Measurements from ENCODE around the gene FBRS.

The FBRS gene

DNA sequence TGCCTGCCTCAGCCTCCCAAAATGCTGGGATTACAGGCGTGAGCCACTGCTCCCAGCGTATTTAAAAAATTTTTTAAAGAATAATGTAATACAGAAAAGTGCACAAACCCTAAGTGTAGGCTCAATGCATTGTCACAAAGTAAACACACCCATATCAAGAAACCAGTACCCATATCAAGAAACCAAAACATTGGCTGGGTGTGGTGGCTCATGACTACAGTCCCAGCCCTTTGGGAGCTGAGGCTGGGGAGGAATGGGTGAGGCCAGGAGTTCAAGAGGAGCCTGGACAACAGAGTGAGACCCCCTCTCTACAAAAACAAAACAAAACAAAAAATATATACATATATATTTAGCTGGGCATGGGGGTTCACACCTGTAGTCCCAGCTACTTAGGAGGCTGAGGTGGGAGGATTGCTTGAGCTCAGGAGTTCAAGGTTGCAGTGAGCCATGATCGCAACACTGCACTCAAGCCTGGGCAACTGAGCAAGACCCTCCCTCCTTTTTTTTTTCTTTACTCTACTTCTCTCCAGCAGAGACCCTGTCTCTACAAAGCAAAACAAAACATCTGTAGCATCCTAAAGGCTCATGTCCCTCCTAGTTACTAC, 16.8 kb upstream of the FBRS start:
- intact Hi-C loops (cut with DNase I) = no loop called here

DNA sequence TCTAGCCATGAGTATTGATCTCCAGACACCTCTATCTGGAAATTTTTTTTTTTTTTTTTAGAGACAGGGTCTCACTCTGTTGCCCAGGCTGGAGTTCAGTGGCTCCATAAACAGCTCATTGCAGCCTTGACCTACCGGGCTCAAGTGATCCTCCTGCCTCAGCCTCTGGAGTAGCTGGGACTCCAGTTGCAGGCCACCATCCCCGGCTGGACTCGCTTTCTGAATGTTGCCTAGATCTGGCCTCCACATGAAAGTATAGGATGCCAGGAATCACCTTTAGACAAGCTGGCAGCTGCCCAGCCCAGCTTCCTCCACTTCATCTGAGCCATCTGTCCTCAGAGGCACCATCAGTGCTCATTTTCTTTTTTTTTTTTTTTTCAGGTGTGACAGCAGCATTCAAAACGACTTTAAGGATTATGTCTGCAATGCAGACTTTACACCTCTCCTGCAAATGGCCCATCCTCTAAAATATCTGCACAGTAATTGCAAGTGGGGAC, 13.8 kb upstream of the FBRS start:
- DNase-seq = peak in 2 of 10 donors; percentile 45 to 72
- intact Hi-C loops (cut with DNase I) = no loop called here

More for the DNA sequence above, 16.8 kb upstream of the FBRS start:
- peak in 1 of 10 donors; percentile 28 for DNase-seq

DNA sequence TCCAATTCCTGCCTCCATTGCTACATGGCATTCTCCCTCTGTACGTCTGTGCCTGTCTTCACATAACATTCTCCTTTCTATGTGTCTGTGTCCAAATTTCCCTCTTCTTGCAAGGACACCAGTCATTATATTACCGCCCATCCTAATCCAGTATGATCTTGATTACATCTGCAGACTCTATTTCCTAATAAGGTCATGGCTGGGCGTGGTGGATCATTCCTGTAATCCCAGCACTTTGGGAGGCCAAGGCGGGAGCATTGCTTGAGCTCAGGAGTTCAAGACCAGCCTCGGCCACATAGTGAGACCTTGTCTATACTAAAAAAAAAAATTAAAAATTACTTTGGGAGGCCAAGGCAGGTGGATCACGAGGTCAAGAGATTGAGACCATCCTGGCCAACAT, 12.5 kb upstream of the FBRS start:
- DNase-seq = peak in 1 of 10 donors; percentile 13
- intact Hi-C loops (cut with DNase I) = no loop called here

DNA sequence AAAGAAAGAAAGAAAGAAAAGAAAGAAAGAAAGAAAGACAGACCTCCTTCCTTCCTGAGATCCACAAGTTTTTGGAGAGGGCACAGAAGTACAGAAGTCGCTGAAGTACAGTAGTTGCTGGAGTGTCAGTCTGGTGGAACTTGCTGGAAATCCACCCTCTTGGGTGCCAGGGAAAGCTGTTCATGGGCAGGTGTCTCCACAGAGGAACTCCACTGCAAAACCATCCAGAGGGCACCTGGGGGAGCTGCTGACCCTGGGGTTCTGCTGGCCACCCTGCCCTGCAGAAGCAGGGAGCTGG, 11.0 kb upstream of the FBRS start:
- DNase-seq = peak in 1 of 10 donors; percentile 24
- intact Hi-C loops (cut with DNase I) = no loop called here

DNA sequence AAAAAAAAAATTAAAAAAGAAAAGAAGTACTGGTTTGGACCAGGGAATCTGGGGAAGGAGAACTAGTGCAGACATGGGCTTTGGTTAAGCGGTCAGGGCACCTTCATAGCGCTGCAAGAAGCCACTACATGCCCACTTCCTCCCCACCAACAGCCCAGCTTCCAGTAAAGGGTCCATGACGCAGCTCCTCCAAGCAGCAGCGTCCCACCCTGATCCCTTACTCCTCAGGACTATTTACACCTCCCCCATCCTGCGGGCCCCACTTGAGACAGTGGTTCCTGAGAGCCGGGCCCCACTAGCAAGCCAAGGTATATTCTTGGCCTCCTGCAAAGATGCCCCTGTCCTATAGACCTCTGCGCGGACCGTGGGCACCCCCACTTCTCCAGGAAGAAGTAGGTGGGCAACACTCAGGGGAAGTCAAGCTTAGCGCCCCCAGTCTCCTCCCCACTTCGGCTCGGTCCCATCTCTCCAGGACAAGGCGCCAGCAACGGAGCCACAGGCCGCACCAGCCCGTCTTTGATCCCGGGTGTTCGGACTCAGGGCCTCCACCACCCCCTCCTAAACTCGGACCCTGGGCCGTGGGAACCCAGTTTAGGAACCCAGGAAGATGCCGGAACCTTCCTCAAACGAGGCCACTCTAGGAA, 8.4 kb upstream of the FBRS start:
- intact Hi-C loops (cut with DNase I) = loop anchor here (1.0 to 5.0 kb wide), 3 partner anchors 8 to 78 kb away; partner anchors contain the start of genes FBRS, SRCAP and ZNF688
- DNase-seq = peak in 3 of 10 donors; percentile 15 to 29 (median 19)

DNA sequence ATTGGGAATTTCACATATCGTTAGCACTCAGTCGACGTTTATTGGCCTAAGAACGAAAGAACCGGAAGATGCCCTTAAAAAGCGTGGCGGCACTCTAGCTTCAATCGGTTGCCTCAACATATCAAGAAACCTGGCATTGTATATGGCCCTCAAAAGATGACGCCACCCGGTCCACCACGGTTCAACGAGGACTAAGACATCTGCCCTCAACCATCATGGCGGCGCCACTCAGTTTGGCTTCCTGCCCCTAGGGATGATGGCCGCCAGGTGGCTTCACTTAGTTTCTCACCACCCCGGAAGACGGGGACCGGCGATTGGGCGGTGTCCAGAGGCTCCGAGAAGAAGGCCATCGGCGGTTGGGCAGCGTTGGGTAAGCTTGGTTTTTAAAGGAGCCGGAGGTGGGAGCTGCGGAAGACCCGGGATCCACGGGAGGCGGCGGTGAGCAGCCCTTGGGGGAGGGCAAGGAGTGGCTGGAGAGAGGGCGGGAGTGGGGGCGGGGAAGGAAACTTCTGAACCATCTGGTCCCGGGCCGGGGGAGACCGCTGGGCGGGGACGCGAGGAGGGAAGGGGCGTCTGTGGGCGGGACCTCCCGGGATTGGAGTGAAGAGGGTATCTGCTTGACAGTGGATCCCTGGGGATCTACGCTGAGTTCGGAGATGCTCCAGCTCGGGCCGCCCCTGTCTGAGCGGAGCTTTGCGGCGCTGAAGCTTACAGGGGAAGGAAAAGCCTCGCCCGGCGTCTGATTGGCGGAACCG, 7.7 kb upstream of the FBRS start, which contains the start of gene PRR14:
PRR14 (plus strand) TSS at position 592 of the 755 bp plus-strand sequence. CDS start 686 bp downstream, outside the sequence.
- DNase-seq = peak; percentile 98 to 100 (median 100)
- intact Hi-C loops (cut with DNase I) = loop anchor here (1.0 to 5.0 kb wide), 3 partner anchors 8 to 78 kb away; partner anchors contain the start of genes FBRS, SRCAP and ZNF688

DNA sequence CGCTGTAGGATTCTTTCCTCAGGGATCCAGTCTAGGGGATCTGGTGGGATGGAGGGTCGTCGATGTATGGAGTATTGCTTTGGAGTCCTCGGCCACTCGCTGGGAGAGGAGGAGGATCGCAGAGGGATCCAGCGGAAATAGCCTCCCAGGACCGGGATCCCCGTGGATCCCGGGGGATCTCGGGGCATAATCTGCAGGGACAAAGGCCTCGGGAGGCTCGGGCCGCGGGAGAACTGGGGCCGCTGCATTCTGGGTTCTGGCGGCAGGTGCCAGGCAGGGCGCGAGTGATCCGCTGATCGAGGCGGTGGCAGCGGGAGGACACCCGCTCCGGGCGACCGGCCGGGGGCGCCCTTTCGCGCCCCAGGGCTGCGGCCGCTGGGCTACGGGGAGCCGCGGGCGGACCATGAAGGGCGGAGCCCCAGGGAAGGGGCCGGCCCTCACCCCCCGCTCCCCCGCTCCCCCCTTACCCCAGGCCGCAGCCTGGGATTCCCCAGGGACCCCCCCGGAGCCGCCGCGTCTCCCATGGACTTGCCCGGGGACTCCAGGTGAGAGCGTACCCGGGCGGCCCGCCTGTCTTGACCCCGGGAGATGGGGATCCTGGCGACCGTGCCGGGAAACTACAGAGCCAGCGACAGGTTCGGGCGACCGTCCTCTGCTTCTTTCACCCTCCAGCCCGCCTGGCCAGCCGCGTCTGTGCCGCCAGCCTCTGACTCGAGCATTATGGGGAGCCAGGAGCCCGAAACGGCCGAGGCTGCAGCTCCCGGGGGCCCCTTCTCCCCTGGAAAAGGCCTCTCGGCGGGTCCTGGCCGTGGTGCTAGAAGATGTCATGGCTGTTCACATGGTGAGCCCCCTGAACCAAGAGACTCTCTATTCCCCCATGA, 6.9 kb upstream of the FBRS start:
- intact Hi-C loops (cut with DNase I) = loop anchor here (2.0 to 5.0 kb wide), 2 partner anchors 47 to 79 kb away; partner anchors contain the start of genes SRCAP and ZNF688
- peak; percentile 32 to 93 (median 54) for DNase-seq

DNA sequence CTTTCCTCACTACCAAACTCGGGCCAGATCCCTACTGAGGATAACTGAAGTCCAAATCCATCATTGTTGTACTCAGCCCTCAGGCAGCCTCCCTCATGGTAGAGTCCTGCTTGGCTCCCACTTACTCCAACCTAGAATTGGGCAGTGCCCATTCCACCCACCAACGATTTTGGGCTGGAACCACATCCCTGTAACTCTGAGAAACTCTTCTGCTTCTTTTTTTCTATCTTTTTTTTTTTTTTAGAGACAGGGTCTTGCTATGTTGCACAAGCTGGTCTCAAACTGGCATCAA, 6.3 kb upstream of the FBRS start:
- intact Hi-C loops (cut with DNase I) = loop anchor here (5.0 kb wide), 1 partner anchor 80 kb away; the partner anchor contains the start of gene ZNF688
- DNase-seq = no peak

DNA sequence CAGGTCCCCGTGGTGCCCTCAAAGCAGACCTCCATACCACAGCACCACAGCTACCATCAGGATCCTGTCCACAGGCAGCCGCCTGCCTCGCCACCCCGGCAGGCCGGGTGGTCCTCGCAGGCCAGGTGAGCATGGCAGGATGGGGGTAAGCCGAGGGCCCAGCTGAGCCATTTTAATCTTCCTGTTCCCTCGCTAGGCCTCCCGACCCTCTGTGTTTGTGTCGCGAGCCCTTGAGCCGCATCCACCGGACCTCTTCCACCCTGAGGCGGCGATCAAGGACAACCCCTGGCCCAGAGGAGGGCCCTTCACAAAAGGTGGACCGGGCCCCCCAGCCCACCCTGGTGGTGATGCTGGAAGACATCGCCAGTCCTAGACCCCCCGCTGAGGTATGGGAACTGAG, 5.5 kb upstream of the FBRS start:
- intact Hi-C loops (cut with DNase I) = loop anchor here (5.0 kb wide), 1 partner anchor 80 kb away; the partner anchor contains the start of gene ZNF688
- peak in 3 of 10 donors; percentile 29 to 77 (median 38) for DNase-seq

DNA sequence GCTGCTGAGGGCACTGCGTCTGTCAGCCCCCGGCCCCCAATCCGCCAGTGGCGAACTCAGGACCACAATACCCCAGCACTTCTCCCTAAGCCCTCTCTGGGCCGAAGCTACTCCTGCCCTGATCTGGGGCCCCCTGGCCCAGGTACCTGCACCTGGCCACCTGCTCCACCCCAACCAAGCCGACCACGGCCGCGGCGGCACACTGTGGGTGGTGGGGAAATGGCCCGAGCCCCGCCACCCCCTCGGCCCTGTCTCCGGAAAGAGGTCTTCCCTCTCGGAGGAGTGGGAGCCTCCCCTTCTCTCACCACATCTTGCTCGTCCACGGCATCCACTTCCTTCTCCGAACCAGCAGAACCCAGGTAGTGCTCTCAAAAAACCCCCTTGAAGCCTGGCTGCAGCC, 3.4 kb upstream of the FBRS start:
- peak in 1 of 10 donors; percentile 64 for DNase-seq
- intact Hi-C loops (cut with DNase I) = loop anchor here (5.0 kb wide), 2 partner anchors 83 to 128 kb away; partner anchors contain the start of genes ZNF688 and ZNF768

DNA sequence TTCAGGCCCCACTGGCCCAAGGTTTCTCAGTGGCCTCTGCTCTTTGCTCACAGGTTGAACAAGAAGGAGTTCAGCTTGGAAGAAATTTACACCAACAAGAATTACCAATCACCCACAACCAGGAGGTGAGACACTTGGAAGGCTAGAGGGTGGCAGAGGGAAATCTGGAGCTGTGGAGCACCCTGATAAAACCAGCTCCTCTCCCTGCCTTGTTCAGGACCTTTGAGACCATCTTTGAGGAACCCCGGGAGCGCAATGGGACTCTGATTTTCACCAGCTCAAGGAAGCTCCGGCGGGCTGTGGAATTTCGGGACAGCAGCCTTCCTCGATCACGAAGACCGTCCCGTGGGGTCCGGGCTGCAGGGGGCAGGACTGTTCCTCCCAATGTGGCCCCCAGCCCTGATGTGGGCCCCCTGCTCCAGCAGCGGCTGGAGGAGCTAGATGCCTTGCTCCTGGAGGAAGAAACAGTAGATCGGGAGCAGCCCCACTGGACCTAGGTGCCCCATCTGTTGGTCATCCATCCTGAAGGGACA, 2.4 kb upstream of the FBRS start:
- peak in 2 of 10 donors; percentile 10 to 41 for DNase-seq
- intact Hi-C loops (cut with DNase I) = loop anchor here (5.0 kb wide), 1 partner anchor 129 kb away; the partner anchor contains the start of gene ZNF768

DNA sequence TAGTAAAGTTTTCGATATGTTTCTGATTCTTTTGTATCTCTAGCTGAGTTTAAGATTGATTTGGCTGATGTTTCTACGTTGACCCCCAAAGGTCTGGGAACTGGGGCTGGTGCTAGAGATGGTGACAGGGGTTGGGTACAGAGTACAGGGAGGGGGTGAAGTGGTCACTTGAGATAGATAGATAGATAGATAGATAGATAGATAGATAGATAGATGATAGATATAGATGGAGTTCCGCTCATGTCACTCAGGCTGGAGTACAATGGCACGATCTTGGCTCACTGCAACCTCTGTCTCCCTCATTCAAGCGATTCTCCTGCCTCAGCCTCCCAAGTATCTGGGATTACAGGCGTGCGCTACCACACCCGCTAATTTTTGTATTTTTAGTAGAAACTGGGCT, 1.8 kb upstream of the FBRS start:
- no peak for DNase-seq
- intact Hi-C loops (cut with DNase I) = loop anchor here (5.0 kb wide), 1 partner anchor 129 kb away; the partner anchor contains the start of gene ZNF768

DNA sequence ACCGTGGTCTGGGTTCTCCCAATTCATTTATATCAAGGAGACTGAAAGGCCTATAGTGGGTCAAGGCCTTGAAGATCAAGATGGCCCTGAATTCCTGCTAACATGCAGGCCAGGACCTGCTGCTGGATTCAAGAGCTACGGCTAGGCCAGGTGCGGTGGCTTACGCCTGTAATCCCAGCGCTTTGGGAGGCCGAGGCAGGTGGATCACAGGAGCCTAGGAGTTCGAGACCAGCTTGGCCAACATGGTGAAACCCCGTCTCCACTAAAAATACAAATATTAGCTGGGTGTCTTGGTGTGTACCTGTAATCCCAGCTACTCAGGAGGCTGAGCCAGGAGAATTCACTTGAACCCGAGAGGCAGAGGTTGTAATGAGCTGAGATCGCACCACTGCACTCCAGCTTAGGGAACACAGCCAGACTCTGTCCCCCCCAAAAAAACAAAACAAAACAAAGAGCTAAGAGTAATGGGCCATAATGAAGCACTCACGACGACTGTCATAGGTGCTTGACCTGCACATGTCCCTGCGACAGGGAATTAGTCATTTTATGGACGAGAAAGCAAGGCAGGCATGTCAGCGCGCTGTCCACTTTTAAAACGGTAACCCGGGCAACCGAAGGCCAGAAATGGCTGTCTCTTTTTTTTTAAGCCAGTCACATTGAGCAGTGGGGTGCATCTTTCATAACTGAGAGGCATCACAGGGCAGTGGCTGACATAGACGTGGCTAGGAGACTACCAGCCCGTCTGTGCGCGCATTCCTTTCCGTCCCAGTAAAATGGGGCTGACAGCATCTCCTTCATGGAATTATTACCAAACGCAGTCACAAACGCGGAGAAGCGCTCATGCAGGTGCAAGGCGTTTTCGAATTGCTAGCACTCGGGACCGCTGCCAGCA, 1.0 kb upstream of the FBRS start:
- intact Hi-C loops (cut with DNase I) = loop anchor here (5.0 kb wide), 1 partner anchor 130 kb away; the partner anchor contains the start of gene ZNF768
- DNase-seq = peak in 1 of 10 donors; percentile 45

DNA sequence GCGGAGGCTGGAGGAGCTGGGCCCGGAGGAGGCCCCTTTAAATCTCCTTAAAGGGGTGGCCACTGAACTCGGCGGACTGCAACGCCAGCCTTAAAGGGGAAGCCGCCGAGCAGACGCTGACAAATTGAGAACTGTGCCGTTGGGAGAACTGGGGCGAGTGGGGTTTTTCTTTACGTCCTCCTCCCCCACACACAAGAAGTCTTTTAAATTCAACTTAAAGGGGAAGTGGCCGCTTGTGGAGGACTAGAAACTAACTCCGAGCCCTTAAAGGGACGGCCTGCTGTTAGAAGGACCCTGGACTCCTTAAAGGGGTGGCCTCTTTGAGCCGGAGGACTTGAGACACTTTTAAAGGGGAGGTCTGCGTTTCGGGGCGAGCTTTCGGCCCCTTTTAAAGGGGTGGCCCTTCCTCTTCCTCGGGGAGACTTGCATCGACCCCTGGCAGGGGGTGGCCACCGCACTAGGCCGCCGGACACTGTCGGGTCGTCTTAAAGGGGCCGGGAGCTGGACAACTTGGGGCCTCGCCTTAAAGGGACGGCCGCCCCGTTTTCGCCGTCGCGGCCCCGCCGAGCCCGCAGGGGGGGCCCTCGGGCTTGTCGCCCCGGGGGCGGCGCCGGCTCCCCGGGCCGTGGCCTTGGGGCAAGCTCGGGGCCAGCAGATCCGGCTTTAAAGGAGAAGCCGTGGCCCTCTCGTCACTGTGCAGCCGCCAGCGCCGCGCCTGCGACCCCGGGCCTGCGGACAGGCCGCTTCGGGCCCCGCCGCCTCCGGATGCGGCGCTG, 688 bp downstream of the FBRS start:
- intact Hi-C loops (cut with DNase I) = loop anchor here (1.0 to 5.0 kb wide), 3 partner anchors 9 to 132 kb away; partner anchors contain the start of genes PRR14 and ZNF768
- peak; percentile 71 to 99 (median 78) for DNase-seq

DNA sequence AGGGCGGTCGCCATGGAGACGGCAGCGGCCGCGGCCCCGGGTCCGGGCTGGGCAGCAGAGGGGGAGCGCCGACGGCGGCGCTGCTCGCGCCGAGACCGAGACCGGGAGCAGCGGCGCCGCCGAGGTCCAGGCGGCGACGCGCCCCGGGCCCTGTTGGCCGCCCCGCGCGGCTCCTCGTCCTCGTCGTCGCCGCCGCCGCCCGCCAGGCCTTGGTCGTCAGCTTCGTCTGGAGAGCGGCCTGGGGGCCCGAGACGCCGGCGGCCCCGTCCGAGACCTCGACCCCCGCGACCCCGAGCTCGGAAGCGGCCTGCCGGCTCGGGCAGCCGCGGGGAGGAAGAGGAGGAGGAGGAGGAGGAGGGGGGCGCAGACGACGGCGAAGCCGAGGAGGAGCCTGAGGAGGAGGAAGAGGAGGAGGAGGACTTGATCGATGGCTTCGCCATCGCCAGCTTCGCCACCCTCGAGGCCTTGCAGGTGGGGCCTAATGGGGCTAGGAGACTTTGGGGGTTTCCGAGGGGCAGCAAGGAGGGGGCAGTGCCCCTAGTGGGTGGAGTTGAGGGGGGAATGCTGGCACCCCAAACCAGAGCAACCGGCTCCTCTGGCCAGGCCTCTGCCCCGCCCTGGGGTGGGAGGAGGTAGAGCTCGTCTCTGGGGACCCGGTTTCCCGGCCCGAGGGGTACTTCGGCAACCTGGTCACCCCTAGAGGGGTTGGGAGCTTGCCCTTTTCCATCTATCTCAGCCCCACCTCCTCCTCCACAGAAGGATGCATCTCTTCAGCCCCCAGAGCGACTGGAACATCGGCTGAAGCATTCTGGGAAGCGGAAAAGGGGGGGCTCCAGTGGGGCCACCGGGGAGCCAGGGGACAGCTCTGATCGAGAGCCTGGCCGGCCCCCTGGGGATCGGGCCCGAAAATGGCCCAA, 1.5 kb downstream of the FBRS start:
- peak in 3 of 10 donors; percentile 8 to 87 (median 68) for DNase-seq
- intact Hi-C loops (cut with DNase I) = loop anchor here (5.0 kb wide), 1 partner anchor 132 kb away; the partner anchor contains the start of gene ZNF768

Measured in posterior cingulate gyrus (tissue), 11 donors.